ENCODE results near the gene SGMS2. TPM values are rescaled to one million over a fixed set of nuclear protein-coding genes. Genes with fewer than 3 reads are reported as not detected.

Gene SGMS2
- total and polyA plus RNA-seq, 2 of the 4 experiments (the other 2 are of a cell fraction): 13.4 to 37.5 TPM

- H3K27ac ChIP-seq (ENCODE audit: insufficient read depth, low read length): no peak overlapping the region
- no peak overlapping the region for H4K91ac ChIP-seq (ENCODE audit: insufficient read depth, low read depth, low read length)
- no peak overlapping the region for H3K18ac ChIP-seq (ENCODE audit: low read depth, low read length)
- no peak overlapping the region for H3K4ac ChIP-seq (ENCODE audit: low read depth, low read length)
- in situ Hi-C loops (cut with MboI; ENCODE audit: low sequenced_read_pairs): no loop called here
- H2BK120ac ChIP-seq (ENCODE audit: low read depth, low read length): no peak overlapping the region
- POLR2A ChIA-PET (ENCODE audit: unreplicated experiment): no interaction called here
- no peaks in the 10 kb centered on the region; the same call in 1 of the 2 replicates for H4K20me1 ChIP-seq (ENCODE audit: insufficient read depth, low read length)
- H2AK9ac ChIP-seq (replicated peaks; ENCODE audit: low read depth, low read length, poor library complexity): no peak overlapping the region
- no peak for ATAC-seq (ENCODE audit: low read depth)
- no peak overlapping the region for H3K4me3 ChIP-seq (ENCODE audit: insufficient read depth, low read depth, low read length)
- H3K36me3 ChIP-seq (ENCODE audit: control insufficient read depth, insufficient read depth, low read length): no peaks in the 10 kb centered on the region
- peaks cover 0 to 11% of the 10 kb centered on the region in 2 experiments; a peak in 1 of 4 replicates for H3K79me1 ChIP-seq (ENCODE audit: low read depth in 1 of 2, low read length in 2 of 2)
- H2BK5ac ChIP-seq (ENCODE audit: low read depth, low read length, poor library complexity, severe bottlenecking): no peak overlapping the region
- no peak overlapping the region for H4K5ac ChIP-seq (ENCODE audit: low read depth, low read length)
- no peak overlapping the region for H2BK20ac ChIP-seq (ENCODE audit: low read depth, low read length)
- H2AFZ ChIP-seq (replicated peaks; ENCODE audit: low read length, poor library complexity): no peak overlapping the region
- dilution Hi-C loops (cut with HindIII; ENCODE audit: low sequenced_read_pairs, unreplicated experiment): no loop called here
- H3K4me1 ChIP-seq (ENCODE audit: control insufficient read depth, insufficient read depth, low read length): no peaks in the 10 kb centered on the region
- no peaks in the 10 kb centered on the region for H3K9me1 ChIP-seq (ENCODE audit: insufficient read depth, low read length)
- TF ChIP-seq BHLHE40 (IDR thresholded peaks at IDR 0.05; ENCODE audit: low read depth, low read length) (no peak), RAD21 (IDR thresholded peaks at IDR 0.05; ENCODE audit: low read length) (no peak), NFE2L2 (IDR thresholded peaks at IDR 0.05; ENCODE audit: low read depth, low read length) (no peak), CTCF (conservative IDR thresholded peaks at IDR 0.05; ENCODE audit: low read depth, low read length) (no peak), ELK1 (IDR thresholded peaks at IDR 0.05; ENCODE audit: borderline replicate concordance, low read depth, low read length) (no peak), RCOR1 (IDR thresholded peaks at IDR 0.05; ENCODE audit: insufficient replicate concordance, low read length) (no peak)
- BruUV-seq (replicated peaks): no TSS peak
- no peak for DNase-seq
- H3K56ac ChIP-seq (ENCODE audit: extremely low read depth, insufficient read depth, low read length): no peak overlapping the region
- CTCF ChIA-PET: no interaction called here
- H4K8ac ChIP-seq (ENCODE audit: low read depth in 2 of 2, low read length in 2 of 2): no peak overlapping the region
- no peak overlapping the region for H3K4me2 ChIP-seq (ENCODE audit: low read depth, low read length)
- H3K9ac ChIP-seq (ENCODE audit: low read depth, low read length): no peak overlapping the region
- H3K14ac ChIP-seq (replicated peaks; ENCODE audit: low read depth, low read length): no peak overlapping the region
- no peak overlapping the region for H2AK5ac ChIP-seq (ENCODE audit: low read depth, low read length)
- H2BK15ac ChIP-seq (ENCODE audit: low read depth, low read length): no peak overlapping the region
- H3K9me3 ChIP-seq (ENCODE audit: control insufficient read depth, insufficient read depth, low read length): no peaks in the 10 kb centered on the region
- no CpG with 5 or more reads among the region's 2 CpGs for WGBS, 2 experiments (ENCODE audit: extremely low coverage in 2 of 2, insufficient read length in 1 of 2)
- intact Hi-C loops (cut with micrococcal nuclease): no loop called here
- no peaks in the 10 kb centered on the region for H3K27me3 ChIP-seq (ENCODE audit: control insufficient read depth, insufficient read depth, low read length)
- no peak overlapping the region for H3K23ac ChIP-seq (ENCODE audit: low read depth, low read length)
These were observed 25.7 kb downstream of the SGMS2 start for GRCh38 chr4:107850438-107850837.
